HG02970 (cell line): ENCODE measurements around the gene MAPK1IP1L.
"Not testable (repeated sequence)": the region's sequence is repeated elsewhere in the genome, so short reads cannot be mapped to it uniquely, and the experiment has no call there.

Experiments used
- ATAC-seq: cut with Tn5 transposase; IDR thresholded peaks from one replicate; pipeline ENCODE4 v1.9.1; 2021; ENCODE audit warnings: mild to moderate bottlenecking, moderate library complexity, moderate number of reproducible peaks; ENCODE audit not compliant: unreplicated experiment, low FRiP score

The MAPK1IP1L gene

GRCh38 chr14:55053500-55053899 lies 2.1 kb downstream of the MAPK1IP1L start:
- no peak for ATAC-seq

- no peak for ATAC-seq
Measured at GRCh38 chr14:55054098-55054497, 2.7 kb downstream of the MAPK1IP1L start.

DNA sequence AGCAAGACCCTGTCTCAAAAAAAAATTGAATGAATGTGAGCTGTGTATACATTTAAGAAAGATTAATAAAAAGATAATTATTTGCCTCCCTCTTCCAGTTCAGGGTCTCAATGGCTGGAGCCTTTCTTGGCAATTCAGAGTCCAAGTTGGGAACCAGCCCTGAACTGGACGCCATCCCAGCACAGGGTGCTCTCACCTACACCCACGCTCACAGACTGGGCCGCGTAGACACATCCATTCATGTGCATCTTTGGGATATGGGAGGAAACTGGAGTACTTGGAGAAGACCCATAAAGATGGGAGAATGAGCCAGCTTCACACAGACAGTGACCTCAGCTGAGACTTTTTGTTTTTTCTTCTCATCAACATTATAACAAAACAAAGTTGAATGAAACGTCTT lies 6.5 kb downstream of the MAPK1IP1L start:
- no peak for ATAC-seq

GRCh38 chr14:55059333-55059732 lies 7.9 kb downstream of the MAPK1IP1L start:
- no peak for ATAC-seq

- no peak for ATAC-seq
Measured at GRCh38 chr14:55062517-55063351, 11.3 kb downstream of the MAPK1IP1L start.

- ATAC-seq, result not testable (repeated sequence)
Measured at GRCh38 chr14:55064896-55065295, 13.4 kb downstream of the MAPK1IP1L start.

DNA sequence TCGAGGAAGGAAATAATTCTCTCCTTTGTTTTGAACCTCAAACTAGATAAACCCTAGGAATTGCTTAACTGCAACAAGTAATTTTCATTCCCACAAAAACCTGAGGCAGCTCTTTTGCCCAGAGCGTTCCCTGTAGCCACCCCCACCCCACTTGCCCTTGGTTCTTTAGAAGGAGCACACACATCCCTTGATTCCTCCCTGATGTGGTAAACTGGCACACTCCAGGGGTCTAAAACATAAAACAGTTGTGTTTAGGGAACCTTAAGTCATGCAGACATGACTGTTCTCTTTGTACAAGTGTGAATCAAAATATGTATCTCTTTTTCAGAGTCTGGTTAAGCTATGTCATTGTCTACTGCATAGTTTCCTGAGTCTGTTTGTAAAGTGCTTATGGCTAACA lies 14.0 kb downstream of the MAPK1IP1L start:
- ATAC-seq, result no peak

DNA sequence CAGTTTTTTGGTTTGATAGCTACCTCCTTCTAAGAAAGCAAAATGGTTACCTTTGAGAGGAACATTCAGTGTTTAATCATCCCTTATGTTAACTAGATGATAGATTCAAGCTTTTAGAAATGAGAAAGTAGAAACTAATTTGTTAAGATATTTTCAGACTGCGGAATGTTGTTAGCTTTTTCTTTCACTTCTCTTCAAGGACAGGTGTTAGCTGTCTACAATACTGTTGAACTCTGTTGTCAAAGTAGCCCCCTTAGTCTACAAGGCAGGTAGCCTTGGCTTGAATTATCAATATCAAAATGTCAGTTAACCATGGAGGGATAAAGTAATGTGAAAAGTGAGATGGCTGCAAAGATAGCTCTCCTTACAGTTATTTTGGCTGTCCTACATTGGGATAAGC lies 14.8 kb downstream of the MAPK1IP1L start:
- no peak for ATAC-seq

DNA sequence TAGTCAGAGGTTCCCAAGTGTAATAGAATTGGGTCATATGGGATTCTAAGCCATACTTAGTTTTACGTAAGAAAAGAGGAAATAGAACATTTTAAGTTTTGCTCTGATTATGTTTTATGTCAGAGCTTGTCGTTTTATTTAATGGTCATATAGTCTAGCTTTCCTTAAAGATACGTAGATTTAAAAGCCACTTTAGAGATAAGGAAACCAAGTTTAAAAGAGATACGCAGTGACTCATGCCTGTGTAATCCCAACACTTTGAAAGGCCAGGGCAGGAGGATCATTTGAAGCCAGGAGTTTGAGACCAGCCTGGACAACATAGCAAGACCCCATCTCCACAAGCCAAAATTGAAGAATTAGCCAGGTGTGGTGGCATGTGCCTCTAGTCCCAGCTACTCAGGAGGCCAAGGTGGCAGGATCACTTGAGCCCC lies 19.5 kb downstream of the MAPK1IP1L start:
- no peak for ATAC-seq

DNA sequence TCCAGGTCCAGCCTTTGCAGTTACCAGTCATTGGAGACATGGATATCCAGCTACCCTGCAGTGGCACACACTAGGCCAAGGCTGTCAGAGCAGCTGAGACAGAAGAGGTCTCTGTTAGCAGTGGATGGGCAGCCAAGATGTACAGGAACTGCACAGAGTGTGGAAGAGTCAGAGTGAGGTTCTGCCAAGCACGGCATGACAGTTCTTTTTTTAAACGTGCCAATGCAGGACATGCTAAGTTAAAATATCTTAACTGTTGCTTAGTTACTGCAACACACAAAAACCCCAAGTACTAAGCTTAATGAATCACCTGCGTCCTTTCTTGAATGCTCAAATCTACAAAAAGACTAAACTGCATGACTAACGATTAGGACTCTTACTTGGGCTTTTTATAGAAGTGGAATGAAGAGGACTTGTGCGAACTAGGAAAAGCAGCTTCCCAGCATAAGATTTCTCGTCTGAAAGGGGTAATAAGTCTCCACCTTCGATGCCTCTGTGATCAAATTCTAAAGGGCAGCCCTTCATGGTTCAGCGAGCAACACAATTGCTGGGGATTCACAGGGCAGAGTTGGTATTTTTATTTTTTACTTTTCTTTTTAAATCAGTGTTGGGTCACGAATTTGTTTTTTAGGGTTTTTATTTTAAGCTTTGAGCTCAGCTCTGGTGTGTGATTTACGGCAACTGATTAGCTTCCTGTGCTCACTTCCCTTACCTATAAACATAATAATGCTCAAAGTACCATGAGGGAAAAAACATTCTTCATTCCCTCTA lies 20.6 kb downstream of the MAPK1IP1L start:
- ATAC-seq, result peak; percentile 55

DNA sequence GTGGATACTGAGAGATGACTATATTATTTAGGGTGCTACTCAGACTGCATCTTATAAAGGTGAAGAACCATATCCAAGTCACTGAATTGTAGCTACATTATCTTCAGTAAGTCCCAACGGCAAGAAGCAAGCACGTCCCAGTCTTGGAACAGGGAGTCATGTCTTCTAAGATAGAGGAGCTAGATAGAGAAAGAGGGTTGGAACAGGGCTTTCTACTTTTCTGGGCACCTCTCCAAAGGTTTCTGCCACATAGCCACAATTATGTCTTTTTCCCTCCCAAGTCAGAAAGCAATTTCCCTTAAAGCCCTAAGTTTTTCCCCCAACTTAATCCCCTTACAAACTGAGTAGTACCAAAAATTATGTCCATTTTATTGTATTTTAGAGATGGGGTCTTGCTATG lies 22.4 kb downstream of the MAPK1IP1L start:
- ATAC-seq, result no peak

GRCh38 chr14:55074662-55075061 lies 23.2 kb downstream of the MAPK1IP1L start:
- ATAC-seq, result no peak

DNA sequence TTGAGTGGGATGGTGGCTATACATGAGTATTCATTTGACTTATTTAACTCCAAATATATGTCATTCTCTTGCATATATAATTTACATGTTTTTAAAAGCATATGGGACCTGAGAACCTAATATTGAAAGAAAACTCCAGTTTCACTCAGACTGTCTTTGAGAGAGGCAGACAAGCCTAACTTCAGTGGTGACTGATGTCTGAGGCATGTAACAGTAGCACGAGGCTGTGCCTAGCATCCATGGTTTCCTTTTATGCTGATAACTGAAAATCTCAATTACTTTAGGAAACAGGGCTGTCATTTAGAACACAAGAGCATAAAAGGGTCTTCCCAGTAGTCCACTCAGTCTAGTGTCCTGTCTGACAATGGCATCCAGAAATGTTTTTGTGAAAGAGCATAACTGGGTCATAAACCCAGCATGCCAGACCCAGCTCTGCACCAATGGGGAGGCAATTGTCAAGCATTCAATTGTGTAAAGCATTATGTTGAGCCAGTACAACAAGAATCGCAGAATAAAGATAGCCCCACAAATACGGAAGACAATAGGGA lies 24.3 kb downstream of the MAPK1IP1L start:
- no peak for ATAC-seq

- no peak for ATAC-seq
Measured at GRCh38 chr14:55077170-55078151, 26.0 kb downstream of the MAPK1IP1L start.

DNA sequence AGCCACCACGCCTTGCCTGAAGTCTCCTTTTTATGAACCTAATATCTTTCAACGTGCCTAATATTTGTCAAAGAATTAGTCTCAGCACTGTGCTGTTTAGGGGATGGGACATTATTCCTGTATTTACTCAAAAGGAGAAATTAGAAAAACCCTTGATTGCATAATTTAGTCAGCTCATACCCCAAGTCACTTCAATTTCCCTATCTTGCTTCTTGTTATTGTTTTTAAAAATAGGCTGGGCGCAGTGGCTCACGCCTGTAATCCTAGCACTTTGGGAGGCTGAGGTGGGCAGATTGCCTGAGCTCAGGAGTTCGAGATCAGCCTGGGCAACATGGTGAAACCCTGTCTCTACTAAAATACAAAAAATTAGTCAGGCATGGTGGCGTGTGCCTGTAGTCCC lies 28.5 kb downstream of the MAPK1IP1L start:
- ATAC-seq, result not testable (repeated sequence)

DNA sequence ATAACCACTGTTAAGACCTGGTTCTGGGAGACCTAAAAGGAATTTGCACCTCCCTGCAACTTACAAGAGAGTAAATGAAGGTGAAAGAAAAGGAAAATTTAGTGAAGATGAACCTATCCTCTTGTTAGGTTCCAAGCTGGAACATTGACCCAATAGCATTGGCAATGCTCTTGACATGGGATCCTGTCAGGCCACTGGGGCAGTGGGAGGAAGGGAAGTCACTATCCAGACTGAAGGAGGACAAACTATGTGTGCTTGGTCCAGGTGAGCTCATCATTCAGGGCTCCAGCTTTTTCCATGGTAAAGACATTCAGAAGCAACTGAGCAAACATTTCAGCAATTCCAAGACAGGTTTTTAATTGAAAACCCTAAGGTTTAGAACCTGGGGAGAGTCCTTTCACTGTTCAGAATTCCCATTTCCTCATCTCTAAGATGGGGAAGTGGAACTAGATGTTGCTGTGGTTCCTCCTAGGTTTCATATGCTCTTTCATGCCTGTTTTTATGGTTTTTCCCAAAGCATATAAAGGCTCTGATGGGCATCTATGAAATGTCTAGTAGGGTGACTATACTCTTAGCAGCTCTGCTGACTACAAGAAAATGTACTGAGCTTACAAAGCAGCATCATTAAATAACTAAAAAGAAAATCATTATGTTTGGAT lies 33.1 kb downstream of the MAPK1IP1L start:
- no peak for ATAC-seq

DNA sequence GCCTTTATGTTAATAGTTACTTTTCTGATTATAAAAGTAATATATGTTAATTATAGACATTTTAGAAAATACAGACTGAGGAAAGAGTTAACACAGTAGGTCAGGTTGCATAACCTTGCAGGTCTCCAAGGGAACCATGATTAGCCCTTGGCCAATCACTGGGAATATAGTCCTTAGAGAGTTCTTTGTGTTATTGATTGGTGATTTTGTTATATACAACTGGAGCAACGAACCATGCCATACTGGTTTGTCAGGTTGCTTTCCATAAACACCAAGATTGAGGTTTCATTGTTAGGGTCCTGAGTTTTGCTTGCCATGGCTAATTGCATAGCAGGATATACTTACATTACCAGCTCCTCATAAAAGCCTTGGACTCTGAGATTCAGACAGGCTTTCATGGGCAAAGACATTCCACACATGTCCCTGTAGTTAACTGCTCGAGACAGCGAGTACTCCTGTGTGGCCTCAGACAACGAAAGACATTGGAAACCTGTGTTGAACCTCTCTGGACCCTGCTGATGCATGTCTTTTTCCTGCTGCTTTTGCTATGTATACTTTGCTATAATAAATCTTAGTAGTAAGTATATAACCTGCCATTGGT lies 33.7 kb downstream of the MAPK1IP1L start:
- no peak for ATAC-seq

DNA sequence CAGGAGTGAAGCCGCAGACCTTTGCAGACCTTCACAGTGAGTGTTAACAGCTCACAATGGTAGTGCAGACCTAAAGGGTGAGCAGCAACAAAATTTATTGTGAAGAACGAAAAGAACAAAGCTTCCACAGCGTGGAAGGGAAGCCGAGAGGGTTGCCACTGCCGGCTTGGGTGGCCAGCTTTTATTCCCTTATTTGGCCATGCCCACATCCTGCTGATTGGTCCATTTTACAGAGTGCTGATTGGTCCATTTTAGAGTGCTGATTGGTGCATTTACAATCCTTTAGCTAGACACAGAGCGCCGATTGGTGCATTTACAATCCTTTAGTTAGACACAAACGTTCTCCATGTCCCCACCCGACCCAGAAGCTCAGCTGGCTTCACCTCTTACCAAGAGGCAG lies 35.5 kb downstream of the MAPK1IP1L start:
- no peak for ATAC-seq

- ATAC-seq, result no peak
Measured at GRCh38 chr14:55088356-55088755, 36.9 kb downstream of the MAPK1IP1L start.
